HepG2 (cell line): Measurements from ENCODE around the gene C1orf35. TPM values are rescaled to one million over a fixed set of nuclear protein-coding genes. Genes with fewer than 3 reads are reported as not detected.
A peak's percentile ranks its signal among the peaks of the same experiment; 100 is the strongest.

Source experiments
- HOXA9 ChIP-seq: sonication (generic); formaldehyde crosslinking; IDR thresholded peaks from 2 replicates; pipeline ENCODE4 v1.8.1; 2022; ENCODE audit warnings: missing genetic modification reagents, mild to moderate bottlenecking, moderate library complexity, borderline replicate concordance
- MEIS2 ChIP-seq: sonication (generic); formaldehyde crosslinking; IDR thresholded peaks from 2 replicates; pipeline ENCODE4 v1.9.0; 2021; ENCODE audit warnings: mild to moderate bottlenecking, missing genetic modification reagents
- MIER3 ChIP-seq: IDR thresholded peaks from 2 replicates; pipeline ENCODE4 v1.6.1; 2016; ENCODE audit warnings: missing compliant biosample characterization, borderline replicate concordance
- MYC ChIP-seq: sonication (generic); formaldehyde crosslinking; IDR thresholded peaks from 2 replicates; pipeline ENCODE4 v1.9.0; 2021; ENCODE audit warnings: missing genetic modification reagents, borderline replicate concordance
- NR2F6 ChIP-seq, 2 experiments: IDR thresholded peaks; 2 replicates each; pipeline ENCODE4 v1.6.1; 2016; ENCODE audit warnings: antibody characterized with exemption in 1 of 2, mild to moderate bottlenecking in 1 of 2
- PHF21A ChIP-seq: sonication (generic); formaldehyde crosslinking; IDR thresholded peaks from 2 replicates; pipeline ENCODE4 v1.5.0; 2020; ENCODE audit warnings: mild to moderate bottlenecking, missing genetic modification reagents
- PHF8 ChIP-seq: sonication (generic); formaldehyde crosslinking; IDR thresholded peaks from 2 replicates; pipeline ENCODE4 v1.5.0; 2020; ENCODE audit warnings: missing genetic modification reagents
- RBM39 ChIP-seq: fragments of 200-400 bp; formaldehyde crosslinking; IDR thresholded peaks from one replicate; pipeline ENCODE4 v1.6.1; 2018; ENCODE audit warnings: antibody characterized with exemption, mild to moderate bottlenecking, low read depth, low read length; ENCODE audit not compliant: poor library complexity, severe bottlenecking
- RXRA ChIP-seq: sonication (generic); formaldehyde crosslinking; IDR thresholded peaks from 2 replicates; pipeline ENCODE4 v1.5.1; 2020; ENCODE audit warnings: missing genetic modification reagents
- SMC3 ChIP-seq: IDR thresholded peaks from 2 replicates; pipeline ENCODE4 v1.6.1; 2011; ENCODE audit warnings: low read length, improper control_type of control experiment
- TBP ChIP-seq: sonication (generic); formaldehyde crosslinking; IDR thresholded peaks from 2 replicates; pipeline ENCODE4 v1.5.0; 2020; ENCODE audit warnings: missing genetic modification reagents
- XRCC5 ChIP-seq: fragments of 200-400 bp; formaldehyde crosslinking; optimal IDR thresholded peaks from 2 replicates; pipeline ENCODE3; 2017; ENCODE audit warnings: mild to moderate bottlenecking, low read length
- ZFP36L1 ChIP-seq: sonication (generic); formaldehyde crosslinking; IDR thresholded peaks from 2 replicates; pipeline ENCODE4 v1.8.0; 2022; ENCODE audit warnings: mild to moderate bottlenecking, missing genetic modification reagents, moderate library complexity
- ZNF713 ChIP-seq: sonication (generic); formaldehyde crosslinking; IDR thresholded peaks from 2 replicates; pipeline ENCODE4 v1.4.0; 2020; ENCODE audit warnings: mild to moderate bottlenecking, missing genetic modification reagents
- ZNF747 ChIP-seq: sonication (generic); formaldehyde crosslinking; IDR thresholded peaks from 2 replicates; pipeline ENCODE4 v1.8.1; 2023; ENCODE audit warnings: missing genetic modification reagents, mild to moderate bottlenecking, borderline replicate concordance
- polyA plus RNA-seq, 8 experiments: library from polyadenylated mRNA; depleted of rRNA in 3 of 8; stranded (reverse) in 7 of 8; unstranded in 1 of 8; fragments of >200 nt; fragmentation: Illumina TruSeq in 4 of 8; extraction: Trizol in 4 of 8; gene quantifications; 2 replicates each; pipeline versions ENCODE4 v1.2.1 to v1.2.3, GENCODE V29; 2011 to 2016; ENCODE audit warnings: low read depth in 4 of 8, missing spikeins in 1 of 8, mixed read lengths in 1 of 8; ENCODE audit not compliant: insufficient read depth in 1 of 8
- total RNA-seq, 5 experiments: library from RNA; depleted of rRNA; stranded (reverse); fragments of >200 nt; fragmentation: Illumina TruSeq; extraction: Trizol; gene quantifications; 2 replicates each; pipeline ENCODE4 v1.2.3, GENCODE V29; 2016; ENCODE audit warnings: low read depth in 1 of 5
- TF ChIP-seq, protein P1 (sequence below): sonication (generic); formaldehyde crosslinking; IDR thresholded peaks from 2 replicates; pipeline ENCODE4 v1.5.0; 2020; ENCODE audit warnings: missing genetic modification reagents
- TF ChIP-seq, protein P2 (sequence below): sonication (generic); formaldehyde crosslinking; IDR thresholded peaks from 2 replicates; pipeline ENCODE4 v1.4.0; 2020; ENCODE audit warnings: mild to moderate bottlenecking, missing genetic modification reagents
- TF ChIP-seq, protein P3 (sequence below): sonication (generic); formaldehyde crosslinking; IDR thresholded peaks from 2 replicates; pipeline ENCODE4 v1.8.0; 2022; ENCODE audit warnings: missing genetic modification reagents, low read depth, mild to moderate bottlenecking, borderline replicate concordance

C1orf35 gene
- total and polyA plus RNA-seq, 2 of the 13 experiments (the other 11 are each of a cell fraction or from before 2014, with no cell fraction given): 8.1 to 19.3 TPM

DNA sequence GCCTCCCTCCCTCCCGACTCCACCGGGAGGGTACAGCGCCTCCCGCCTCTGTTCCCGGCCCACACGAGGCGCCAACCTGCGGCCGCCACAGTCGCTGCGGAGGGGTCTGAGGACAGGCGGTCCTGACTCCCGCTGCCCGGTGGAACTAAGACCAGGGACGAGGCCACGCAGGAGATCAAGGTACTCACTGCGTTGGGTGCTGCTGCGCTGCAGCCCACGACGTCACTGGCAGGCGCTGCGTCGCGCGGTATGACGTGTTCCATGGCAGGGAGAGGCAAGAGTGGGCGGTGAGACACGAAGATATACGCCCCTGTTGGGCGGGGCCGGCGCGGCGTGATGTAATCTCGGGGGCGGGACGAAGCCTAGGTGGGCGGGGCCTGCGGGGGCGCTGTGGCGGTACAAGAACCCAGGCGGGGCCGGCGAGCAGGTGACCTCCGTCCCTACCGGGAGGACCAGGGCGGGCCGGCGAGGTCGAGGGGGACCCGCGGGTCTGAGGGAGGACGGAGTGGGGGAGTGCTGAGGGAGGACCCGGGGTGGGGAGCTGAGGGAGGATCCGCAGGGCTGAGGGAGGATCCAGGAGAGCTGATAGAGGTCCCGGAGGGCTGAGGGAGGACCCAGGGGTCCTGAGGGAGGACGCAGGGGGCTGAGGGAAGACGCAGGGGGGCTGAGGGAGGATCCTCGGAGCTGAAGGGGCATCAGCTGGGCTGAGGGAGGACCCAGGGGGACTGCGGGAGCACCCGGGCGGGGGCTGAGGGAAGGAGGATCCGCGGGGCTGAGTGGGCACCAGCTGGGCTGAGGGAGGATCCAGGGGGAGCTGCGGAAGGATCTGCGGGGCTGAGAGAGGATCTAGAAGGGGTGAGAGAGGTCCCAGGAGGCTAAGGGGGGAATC is 6.2 kb upstream of the C1orf35 start, which contains the start of gene MRPL55 (continued):
- TF ChIP-seq TBP (CRISPR knock-in tag): 0 out of 2 replicates have a peak, but pooled peaks have one; percentile 70
- TF ChIP-seq XRCC5: no peak
- TF ChIP-seq MIER3: peak; percentile 75; the same call in 1 of the 2 replicates
- no peak for TF ChIP-seq RBM39
- TF ChIP-seq MEIS2 (CRISPR knock-in tag): peak; percentile 84
- TF ChIP-seq, protein P1, sequence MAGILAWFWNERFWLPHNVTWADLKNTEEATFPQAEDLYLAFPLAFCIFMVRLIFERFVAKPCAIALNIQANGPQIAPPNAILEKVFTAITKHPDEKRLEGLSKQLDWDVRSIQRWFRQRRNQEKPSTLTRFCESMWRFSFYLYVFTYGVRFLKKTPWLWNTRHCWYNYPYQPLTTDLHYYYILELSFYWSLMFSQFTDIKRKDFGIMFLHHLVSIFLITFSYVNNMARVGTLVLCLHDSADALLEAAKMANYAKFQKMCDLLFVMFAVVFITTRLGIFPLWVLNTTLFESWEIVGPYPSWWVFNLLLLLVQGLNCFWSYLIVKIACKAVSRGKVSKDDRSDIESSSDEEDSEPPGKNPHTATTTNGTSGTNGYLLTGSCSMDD (CRISPR knock-in tag): no peak
- peak; percentile 29; the same call in 1 of the 2 replicates for TF ChIP-seq ZNF713 (CRISPR knock-in tag)
- peak; percentile 97 for TF ChIP-seq PHF8 (CRISPR knock-in tag)
- 0 out of 2 replicates have a peak, but pooled peaks have one; percentile 85 for TF ChIP-seq ZFP36L1 (CRISPR knock-in tag)
- 0 out of 2 replicates have a peak, but pooled peaks have one; percentile 35 for TF ChIP-seq PHF21A (CRISPR knock-in tag)
- TF ChIP-seq, protein P2, sequence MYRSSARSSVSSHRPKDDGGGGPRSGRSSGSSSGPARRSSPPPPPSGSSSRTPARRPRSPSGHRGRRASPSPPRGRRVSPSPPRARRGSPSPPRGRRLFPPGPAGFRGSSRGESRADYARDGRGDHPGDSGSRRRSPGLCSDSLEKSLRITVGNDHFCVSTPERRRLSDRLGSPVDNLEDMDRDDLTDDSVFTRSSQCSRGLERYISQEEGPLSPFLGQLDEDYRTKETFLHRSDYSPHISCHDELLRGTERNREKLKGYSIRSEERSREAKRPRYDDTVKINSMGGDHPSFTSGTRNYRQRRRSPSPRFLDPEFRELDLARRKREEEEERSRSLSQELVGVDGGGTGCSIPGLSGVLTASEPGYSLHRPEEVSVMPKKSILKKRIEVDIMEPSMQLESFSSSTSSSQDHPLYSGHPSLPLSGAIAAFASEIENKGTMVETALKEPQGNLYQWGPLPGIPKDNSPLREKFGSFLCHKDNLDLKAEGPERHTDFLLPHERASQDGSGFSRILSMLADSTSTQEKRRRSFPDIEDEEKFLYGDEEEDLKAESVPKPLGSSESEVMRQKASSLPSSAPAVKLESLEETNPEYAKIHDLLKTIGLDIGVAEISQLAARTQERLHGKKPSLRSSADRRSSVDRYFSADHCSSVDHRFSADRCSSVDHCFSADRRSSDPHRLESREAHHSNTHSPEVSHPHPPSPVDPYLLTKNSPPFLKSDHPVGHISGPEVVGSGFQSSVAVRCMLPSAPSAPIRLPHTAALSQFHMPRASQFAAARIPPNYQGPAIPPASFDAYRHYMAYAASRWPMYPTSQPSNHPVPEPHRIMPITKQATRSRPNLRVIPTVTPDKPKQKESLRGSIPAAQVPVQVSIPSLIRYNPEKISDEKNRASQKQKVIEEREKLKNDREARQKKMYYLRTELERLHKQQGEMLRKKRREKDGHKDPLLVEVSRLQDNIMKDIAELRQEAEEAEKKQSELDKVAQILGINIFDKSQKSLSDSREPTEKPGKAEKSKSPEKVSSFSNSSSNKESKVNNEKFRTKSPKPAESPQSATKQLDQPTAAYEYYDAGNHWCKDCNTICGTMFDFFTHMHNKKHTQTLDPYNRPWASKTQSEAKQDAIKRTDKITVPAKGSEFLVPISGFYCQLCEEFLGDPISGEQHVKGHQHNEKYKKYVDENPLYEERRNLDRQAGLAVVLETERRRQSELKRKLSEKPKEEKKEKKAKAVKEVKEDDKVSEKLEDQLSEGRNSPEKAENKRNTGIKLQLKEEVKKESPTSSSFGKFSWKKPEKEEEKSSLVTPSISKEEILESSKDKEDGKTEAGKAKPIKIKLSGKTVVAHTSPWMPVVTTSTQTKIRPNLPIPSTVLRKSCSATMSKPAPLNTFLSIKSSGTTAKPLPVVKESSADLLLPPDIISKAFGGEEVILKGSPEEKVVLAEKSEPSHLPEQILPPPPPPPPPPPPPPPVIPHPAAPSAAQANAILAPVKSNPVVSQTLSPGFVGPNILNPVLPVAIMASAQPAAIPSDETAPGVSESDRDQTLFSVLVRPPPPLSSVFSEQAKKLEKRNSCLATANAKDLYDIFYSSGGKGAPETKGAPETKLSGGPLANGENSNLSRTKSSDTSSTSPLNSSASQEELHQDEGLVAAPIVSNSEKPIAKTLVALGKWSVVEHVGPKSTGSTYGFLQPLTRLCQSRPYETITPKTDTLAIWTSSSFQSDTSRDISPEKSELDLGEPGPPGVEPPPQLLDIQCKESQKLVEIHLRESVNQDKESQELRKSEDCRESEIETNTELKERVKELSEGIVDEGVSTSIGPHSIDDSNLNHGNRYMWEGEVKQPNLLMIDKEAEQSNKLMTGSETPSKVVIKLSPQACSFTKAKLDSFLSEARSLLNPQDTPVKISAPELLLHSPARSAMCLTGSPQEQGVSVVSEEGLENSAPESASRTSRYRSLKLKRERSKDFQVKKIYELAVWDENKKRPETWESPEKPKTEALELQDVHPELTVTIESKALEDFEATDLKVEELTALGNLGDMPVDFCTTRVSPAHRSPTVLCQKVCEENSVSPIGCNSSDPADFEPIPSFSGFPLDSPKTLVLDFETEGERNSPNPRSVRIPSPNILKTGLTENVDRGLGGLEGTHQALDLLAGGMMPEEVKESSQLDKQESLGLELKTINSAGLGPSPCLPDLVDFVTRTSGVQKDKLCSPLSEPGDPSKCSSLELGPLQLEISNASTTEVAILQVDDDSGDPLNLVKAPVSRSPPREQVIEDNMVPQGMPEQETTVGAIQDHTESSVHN (CRISPR knock-in tag): peak; percentile 92
- TF ChIP-seq HOXA9 (CRISPR knock-in tag): no peak
- peak; percentile 89; the same call in 1 of the 2 replicates for TF ChIP-seq ZNF747 (CRISPR knock-in tag)
- no peak for TF ChIP-seq SMC3
- peak; percentile 81 for TF ChIP-seq MYC (CRISPR knock-in tag)
- TF ChIP-seq, protein P3, sequence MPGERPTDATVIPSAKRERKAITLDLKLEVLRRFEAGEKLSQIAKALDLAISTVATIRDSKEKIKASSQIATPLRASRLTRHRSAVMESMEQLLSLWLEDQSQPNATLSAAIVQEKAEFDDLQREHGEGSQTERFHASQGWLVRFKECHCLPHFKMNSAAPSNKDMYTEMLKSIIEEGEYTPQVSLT: no peak
- peak; percentile 72 for TF ChIP-seq RXRA
- TF ChIP-seq NR2F6 (IDR thresholded peaks at IDR 0.05): no peak
- TF ChIP-seq NR2F6 (CRISPR knock-in tag; IDR thresholded peaks at IDR 0.05): peak; percentile 40
